Type B pancreatic cell (in vitro differentiated cells): ENCODE results near the gene CNTNAP2. TPM values are rescaled to one million over a fixed set of nuclear protein-coding genes. Genes with fewer than 3 reads are reported as not detected.

Experiments
- DNase-seq: peaks from one replicate; pipeline ENCODE4 v3.0.0; 2021; ENCODE audit warnings: mixed read lengths; ENCODE audit not compliant: unreplicated experiment; ENCODE audit errors: extremely low spot score
- H3K27ac Mint-ChIP-seq: 2 replicates; pipeline ENCODE4 v1.8.0; 2021; ENCODE audit warnings: mild to moderate bottlenecking, mixed read lengths
- H3K27me3 Mint-ChIP-seq: 2 replicates; pipeline ENCODE4 v1.8.0; 2021; ENCODE audit warnings: mixed read lengths
- H3K36me3 Mint-ChIP-seq: 2 replicates; pipeline ENCODE4 v1.8.0; 2021; ENCODE audit warnings: mixed read lengths
- H3K4me1 Mint-ChIP-seq: one replicate; pipeline ENCODE4 v1.8.0; 2021; ENCODE audit warnings: mixed read lengths; ENCODE audit not compliant: unreplicated experiment
- H3K4me3 Mint-ChIP-seq: 2 replicates; pipeline ENCODE4 v1.8.0; 2021; ENCODE audit warnings: mild to moderate bottlenecking, mixed read lengths
- H3K9me3 Mint-ChIP-seq: 2 replicates; pipeline ENCODE4 v1.8.0; 2021; ENCODE audit warnings: mixed read lengths
- total RNA-seq: library from RNA; stranded (reverse); gene quantifications from 2 replicates; pipeline ENCODE4 v1.2.1, GENCODE V29; 2021; ENCODE audit warnings: low replicate concordance
- TF ChIP-seq, protein P1 (sequence below): fragments of 200-600 bp; sonication (generic); conservative IDR thresholded peaks from 2 replicates; pipeline ENCODE4 v1.5.0; 2021; ENCODE audit warnings: antibody characterized with exemption, mild to moderate bottlenecking

The CNTNAP2 gene
- total RNA-seq, 1 donor from 2014 or later: 26.8 TPM

DNA sequence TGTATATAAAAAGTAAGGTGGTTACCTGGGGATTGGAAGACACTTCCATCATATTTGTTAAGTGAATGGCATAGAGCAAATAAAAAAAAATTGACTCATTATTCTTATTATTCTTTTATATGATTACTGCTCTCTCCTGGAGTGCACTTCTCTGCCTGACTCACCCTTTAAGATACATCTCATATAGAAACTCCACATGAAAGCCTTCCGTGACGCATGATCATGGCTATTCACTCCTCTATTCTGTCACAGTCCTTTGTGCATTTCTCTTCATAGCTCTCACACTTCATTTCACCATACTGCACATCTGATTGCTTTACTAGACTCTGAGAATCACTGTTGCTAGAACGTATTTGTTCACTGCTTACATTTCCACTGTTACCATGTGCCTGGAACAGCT, 597.3 kb downstream of the CNTNAP2 start:
- no peaks in the 10 kb centered on the region for H3K9me3 Mint-ChIP-seq
- H3K4me1 Mint-ChIP-seq: no peaks in the 10 kb centered on the region

DNA sequence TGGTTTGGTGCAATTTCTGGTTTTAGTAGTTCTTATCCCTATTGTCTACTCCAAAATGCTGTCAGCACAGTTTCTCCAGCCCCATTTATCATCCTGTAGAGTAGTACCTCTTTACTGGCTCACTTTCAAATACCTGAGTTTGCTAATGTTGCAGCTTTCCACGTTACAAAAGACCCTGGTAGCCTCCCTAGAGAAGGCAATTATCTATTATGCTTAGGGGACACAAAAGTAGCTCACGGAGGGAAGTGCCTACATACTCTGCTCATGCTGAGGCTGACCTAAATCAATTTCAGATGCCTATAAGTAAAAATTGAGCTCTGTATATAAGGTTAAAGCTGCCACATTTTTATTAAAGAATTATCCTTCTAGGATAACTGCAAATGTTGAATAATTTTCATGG, 603.6 kb downstream of the CNTNAP2 start:
- H3K27me3 Mint-ChIP-seq: no peaks in the 10 kb centered on the region
- peaks cover 5% of the 10 kb centered on the region for H3K4me1 Mint-ChIP-seq
- no peak overlapping the region for H3K4me3 Mint-ChIP-seq
- H3K36me3 Mint-ChIP-seq: no peaks in the 10 kb centered on the region
- H3K27ac Mint-ChIP-seq: no peak overlapping the region
- no peak for DNase-seq
- TF ChIP-seq, protein P1, sequence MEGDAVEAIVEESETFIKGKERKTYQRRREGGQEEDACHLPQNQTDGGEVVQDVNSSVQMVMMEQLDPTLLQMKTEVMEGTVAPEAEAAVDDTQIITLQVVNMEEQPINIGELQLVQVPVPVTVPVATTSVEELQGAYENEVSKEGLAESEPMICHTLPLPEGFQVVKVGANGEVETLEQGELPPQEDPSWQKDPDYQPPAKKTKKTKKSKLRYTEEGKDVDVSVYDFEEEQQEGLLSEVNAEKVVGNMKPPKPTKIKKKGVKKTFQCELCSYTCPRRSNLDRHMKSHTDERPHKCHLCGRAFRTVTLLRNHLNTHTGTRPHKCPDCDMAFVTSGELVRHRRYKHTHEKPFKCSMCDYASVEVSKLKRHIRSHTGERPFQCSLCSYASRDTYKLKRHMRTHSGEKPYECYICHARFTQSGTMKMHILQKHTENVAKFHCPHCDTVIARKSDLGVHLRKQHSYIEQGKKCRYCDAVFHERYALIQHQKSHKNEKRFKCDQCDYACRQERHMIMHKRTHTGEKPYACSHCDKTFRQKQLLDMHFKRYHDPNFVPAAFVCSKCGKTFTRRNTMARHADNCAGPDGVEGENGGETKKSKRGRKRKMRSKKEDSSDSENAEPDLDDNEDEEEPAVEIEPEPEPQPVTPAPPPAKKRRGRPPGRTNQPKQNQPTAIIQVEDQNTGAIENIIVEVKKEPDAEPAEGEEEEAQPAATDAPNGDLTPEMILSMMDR: no peak
- H3K9me3 Mint-ChIP-seq: no peaks in the 10 kb centered on the region

More for the DNA sequence above, 597.3 kb downstream of the CNTNAP2 start:
- no peak overlapping the region for H3K4me3 Mint-ChIP-seq
- no peaks in the 10 kb centered on the region for H3K27me3 Mint-ChIP-seq
- no peaks in the 10 kb centered on the region for H3K36me3 Mint-ChIP-seq
- TF ChIP-seq, protein P1: no peak
- H3K27ac Mint-ChIP-seq: no peak overlapping the region
- no peak for DNase-seq

DNA sequence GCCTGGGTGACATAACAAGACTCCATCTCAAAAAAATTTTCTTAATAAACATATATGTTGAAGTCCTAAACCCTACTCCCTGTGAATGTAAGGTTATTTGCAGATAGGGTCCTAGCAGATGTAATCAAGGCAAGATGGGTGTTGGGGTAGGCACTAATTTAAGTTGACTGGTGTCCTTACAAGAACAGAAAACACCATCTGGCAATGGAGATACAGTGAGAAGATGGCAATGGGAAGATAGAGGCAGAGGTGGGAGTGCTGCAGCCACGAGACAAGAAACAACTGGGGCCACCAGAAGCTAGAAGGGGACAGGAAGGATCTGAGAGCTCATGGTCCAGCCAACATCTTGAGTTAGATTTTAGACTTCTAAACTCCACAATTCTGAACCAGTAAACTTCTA, 606.4 kb downstream of the CNTNAP2 start:
- TF ChIP-seq, protein P1: no peak
- H3K4me1 Mint-ChIP-seq: peaks cover 18% of the 10 kb centered on the region
- H3K27ac Mint-ChIP-seq: no peak overlapping the region
- H3K36me3 Mint-ChIP-seq: no peaks in the 10 kb centered on the region
- no peaks in the 10 kb centered on the region for H3K27me3 Mint-ChIP-seq
- no peak for DNase-seq
- no peak overlapping the region for H3K4me3 Mint-ChIP-seq
- no peaks in the 10 kb centered on the region for H3K9me3 Mint-ChIP-seq

DNA sequence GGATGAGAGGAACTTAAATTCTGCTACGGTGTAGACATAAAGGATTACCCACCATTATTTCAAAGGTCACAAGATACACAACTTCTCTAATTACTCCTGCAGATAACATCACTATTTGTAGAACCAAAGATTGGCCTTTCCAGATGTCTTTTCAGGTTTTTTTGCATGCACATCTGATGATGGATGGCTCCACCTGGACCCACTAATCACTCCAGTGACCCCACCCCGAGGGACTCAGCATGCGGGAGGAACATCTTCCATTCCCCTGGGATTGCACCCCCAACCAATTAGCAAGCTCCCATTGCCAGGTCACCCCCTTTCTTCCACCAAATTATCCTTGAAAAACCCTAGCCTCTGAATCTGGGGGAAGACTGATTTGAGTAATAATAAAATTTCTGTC, 608.9 kb downstream of the CNTNAP2 start:
- Mint-ChIP-seq H3K4me1 (peaks cover 21% of the 10 kb centered on the region), H3K27ac (no peak overlapping the region)
- TF ChIP-seq, protein P1: no peak

DNA sequence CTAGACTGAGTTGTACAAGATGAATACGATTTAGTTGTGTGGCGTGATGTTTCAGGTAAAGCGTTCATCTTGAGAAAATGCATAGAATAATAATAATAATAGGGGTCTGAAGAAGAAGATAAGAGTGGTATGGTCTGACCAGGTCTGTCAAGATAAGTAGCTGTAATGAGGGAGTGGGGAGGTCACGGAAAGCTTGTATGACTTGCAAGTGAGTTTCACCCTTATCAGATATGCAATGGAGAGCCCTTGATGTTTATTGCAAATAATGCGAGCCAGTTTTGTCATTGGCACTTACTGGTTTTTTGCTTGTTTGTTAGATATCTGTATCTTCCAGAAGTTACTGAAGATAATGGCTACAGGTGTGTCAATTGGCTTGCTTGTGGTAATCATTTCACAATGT, 611.5 kb downstream of the CNTNAP2 start:
- no peaks in the 10 kb centered on the region for H3K27me3 Mint-ChIP-seq
- no peaks in the 10 kb centered on the region for H3K9me3 Mint-ChIP-seq
- H3K4me1 Mint-ChIP-seq: peaks cover 21% of the 10 kb centered on the region
- no peak for DNase-seq
- TF ChIP-seq, protein P1: no peak
- no peak overlapping the region for H3K27ac Mint-ChIP-seq
- no peaks in the 10 kb centered on the region for H3K36me3 Mint-ChIP-seq
- no peak overlapping the region for H3K4me3 Mint-ChIP-seq

More for the DNA sequence above, 608.9 kb downstream of the CNTNAP2 start:
- no peak for DNase-seq
- Mint-ChIP-seq H3K27me3 (no peaks in the 10 kb centered on the region), H3K36me3 (no peaks in the 10 kb centered on the region), H3K9me3 (no peaks in the 10 kb centered on the region), H3K4me3 (no peak overlapping the region)

DNA sequence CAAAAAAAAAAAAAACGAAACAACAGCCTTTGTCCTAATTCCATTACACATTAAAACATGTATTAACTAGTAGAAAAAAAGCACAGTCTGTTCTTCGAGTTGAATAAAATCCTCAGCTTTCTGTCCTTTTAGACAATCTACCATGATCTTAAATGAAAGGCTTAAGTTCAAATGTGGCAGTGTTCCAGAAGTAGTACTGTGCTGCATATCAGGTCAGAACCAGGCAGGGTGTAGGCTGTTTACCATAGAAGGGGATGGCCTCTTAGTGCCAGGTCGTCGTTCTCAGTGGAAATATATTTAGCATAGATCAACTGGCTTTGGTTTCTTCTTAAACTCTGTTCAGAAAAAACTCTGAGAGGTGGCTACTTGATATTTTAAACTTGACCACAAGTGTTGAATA, 612.0 kb downstream of the CNTNAP2 start:
- no peak overlapping the region for H3K4me3 Mint-ChIP-seq
- peaks cover 21% of the 10 kb centered on the region for H3K4me1 Mint-ChIP-seq
- TF ChIP-seq, protein P1: no peak
- DNase-seq: no peak
- no peak overlapping the region for H3K27ac Mint-ChIP-seq
- H3K9me3 Mint-ChIP-seq: no peaks in the 10 kb centered on the region
- no peaks in the 10 kb centered on the region for H3K36me3 Mint-ChIP-seq
- H3K27me3 Mint-ChIP-seq: no peaks in the 10 kb centered on the region
